Common myeloid progenitor, CD34-positive (primary cell): ENCODE data around the gene TRAPPC2L.

Experiments used
- CTCF ChIA-PET: fragments of 350-600 bp; sonication (Branson Sonifier 250); formaldehyde crosslinking; loops from one replicate; lab custom pipeline; 2021; ENCODE audit warnings: antibody characterized with exemption; lab: Charles Lee
- POLR2A ChIA-PET: fragments of 350-600 bp; sonication (Branson Sonifier 250); formaldehyde crosslinking; loops from one replicate; lab custom pipeline; 2021; ENCODE audit warnings: antibody characterized with exemption; lab: Charles Lee
- DNase-seq, 3 donors: peaks; one replicate each; pipeline versions ENCODE4 v3.0.0 to v3.0.0-alpha.2; 2013
- H3K27ac ChIP-seq, 2 experiments: 1 replicate in 1 of 2; 2 replicates in 1 of 2; pipeline ENCODE4 v1.7.0; 2013; ENCODE audit warnings: inconsistent platforms in 2 of 2, low read length in 2 of 2, mild to moderate bottlenecking in 2 of 2, low read depth in 1 of 2, moderate library complexity in 1 of 2; ENCODE audit not compliant: severe bottlenecking in 2 of 2, insufficient read depth in 1 of 2, poor library complexity in 1 of 2
- H3K27me3 ChIP-seq, 5 experiments: replicated peaks in 2 of 5; 1 replicate in 3 of 5; 2 replicates in 2 of 5; pipeline versions ENCODE4 v1.6.1 to v1.7.0; 2013; ENCODE audit warnings: low read length in 4 of 5, mild to moderate bottlenecking in 2 of 5, moderate library complexity in 2 of 5, inconsistent platforms in 1 of 5; ENCODE audit not compliant: insufficient read depth in 5 of 5, control insufficient read depth in 4 of 5
- H3K36me3 ChIP-seq, 4 experiments: 1 replicate in 2 of 4; 2 replicates in 2 of 4; pipeline versions ENCODE4 v1.6.1 to v1.7.0; 2013; ENCODE audit warnings: low read length in 3 of 4, control low read depth in 1 of 4, mild to moderate bottlenecking in 1 of 4; ENCODE audit not compliant: control insufficient read depth in 4 of 4, insufficient read depth in 4 of 4
- H3K4me1 ChIP-seq, 4 experiments: 1 replicate in 3 of 4; 2 replicates in 1 of 4; pipeline versions ENCODE4 v1.6.1 to v1.7.1; 2013; ENCODE audit warnings: low read length in 3 of 4, mild to moderate bottlenecking in 3 of 4, control low read depth in 1 of 4, inconsistent platforms in 1 of 4, moderate library complexity in 1 of 4; ENCODE audit not compliant: control insufficient read depth in 4 of 4, insufficient read depth in 4 of 4; ENCODE audit errors: control extremely low read depth in 1 of 4
- H3K4me3 ChIP-seq, 7 experiments: 1 replicate in 4 of 7; 2 replicates in 3 of 7; pipeline versions ENCODE4 v1.5.1 to v1.7.0; 2013; ENCODE audit warnings: mild to moderate bottlenecking in 7 of 7, low read length in 6 of 7, moderate library complexity in 6 of 7, inconsistent platforms in 2 of 7, low read depth in 2 of 7, control low read depth in 1 of 7; ENCODE audit not compliant: insufficient read depth in 4 of 7, control insufficient read depth in 1 of 7; ENCODE audit errors: extremely low read depth in 1 of 7
- H3K9me3 ChIP-seq, 5 experiments: 1 replicate in 4 of 5; 2 replicates in 1 of 5; pipeline versions ENCODE4 v1.6.1 to v1.7.1; 2013; ENCODE audit warnings: low read length in 4 of 5, mild to moderate bottlenecking in 2 of 5, inconsistent platforms in 1 of 5, low read depth in 1 of 5, moderate library complexity in 1 of 5; ENCODE audit not compliant: control insufficient read depth in 4 of 5, insufficient read depth in 2 of 5; ENCODE audit errors: control extremely low read depth in 1 of 5
- WGBS: methylation state at CpG from one replicate; pipeline ENCODE4 v1.1.5; 2013; ENCODE audit not compliant: insufficient coverage; 5-methylcytosine and 5-hydroxymethylcytosine counted together

The TRAPPC2L gene

GRCh38 chr16:88843256-88843655 lies 13.7 kb upstream of the TRAPPC2L start:
- H3K27ac ChIP-seq = no peak overlapping the region
- H3K4me3 ChIP-seq = no peak overlapping the region
- H3K36me3 ChIP-seq = peaks cover 0 to 22% (median 15%) of the 10 kb centered on the region in 4 experiments
- no peaks in the 10 kb centered on the region for H3K9me3 ChIP-seq
- H3K4me1 ChIP-seq = no peaks in the 10 kb centered on the region
- H3K27me3 ChIP-seq = no peaks in the 10 kb centered on the region
- DNase-seq = no peak
- WGBS = 97% methylated on average over 20 of the region's 20 CpGs
- CTCF ChIA-PET = no interaction called here
- POLR2A ChIA-PET = no interaction called here

DNA sequence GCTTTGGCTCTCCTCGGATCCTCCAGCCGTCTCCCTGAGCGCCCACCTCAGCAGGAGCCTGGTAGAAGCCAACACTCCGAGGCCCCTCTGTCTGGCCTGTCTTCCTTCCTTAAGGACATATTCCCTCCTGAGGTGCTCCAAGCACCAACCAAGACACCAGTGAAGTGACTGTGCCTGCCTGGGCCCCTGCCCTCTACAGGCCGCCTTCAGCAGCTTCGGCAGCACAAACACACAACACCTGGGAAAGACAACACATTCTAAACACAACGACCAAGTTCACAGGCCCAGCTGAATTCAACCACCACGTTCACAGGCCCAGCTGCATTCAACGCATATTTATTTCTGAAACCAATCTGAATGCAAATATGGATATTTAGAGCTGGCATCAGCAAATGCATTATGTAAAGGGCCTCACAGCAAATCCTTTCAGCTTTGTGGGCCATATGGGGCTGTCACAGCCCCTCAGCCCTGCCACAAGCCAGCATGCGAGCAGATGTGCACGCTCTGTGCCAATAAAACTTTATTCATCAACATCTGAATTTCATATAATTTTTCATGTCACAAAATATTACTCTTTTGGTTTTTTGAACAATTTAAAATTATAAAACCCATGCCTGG lies 12.4 kb upstream of the TRAPPC2L start:
- no peak overlapping the region for H3K4me3 ChIP-seq
- no peak overlapping the region for H3K27ac ChIP-seq
- CTCF ChIA-PET = no interaction called here
- POLR2A ChIA-PET = no interaction called here
- no peaks in the 10 kb centered on the region for H3K9me3 ChIP-seq
- no peaks in the 10 kb centered on the region for H3K4me1 ChIP-seq
- no peaks in the 10 kb centered on the region for H3K27me3 ChIP-seq
- 95% methylated on average over 10 of the region's 11 CpGs for WGBS
- DNase-seq = no peak
- H3K36me3 ChIP-seq = peaks cover 0 to 19% (median 11%) of the 10 kb centered on the region in 4 experiments

- H3K4me1 ChIP-seq = no peaks in the 10 kb centered on the region
- CTCF ChIA-PET = interaction anchor here (1.2 to 1.9 kb wide), 4 partner anchors 11 to 122 kb away, joined by 3 to 6 read pairs (median 4); partner anchors contain the start of genes GALNS and TRAPPC2L
- no peak for DNase-seq
- WGBS = 100% methylated on average over 9 of the region's 9 CpGs
- no peaks in the 10 kb centered on the region for H3K9me3 ChIP-seq
- H3K36me3 ChIP-seq = peaks cover 0 to 15% (median 6%) of the 10 kb centered on the region in 4 experiments
- H3K4me3 ChIP-seq = no peak overlapping the region
- no peak overlapping the region for H3K27ac ChIP-seq
- POLR2A ChIA-PET = interaction anchor here (0.8 kb wide), 1 partner anchor 9 kb away, joined by 3 read pairs; no protein-coding TSS in a partner anchor
- no peaks in the 10 kb centered on the region for H3K27me3 ChIP-seq
These were observed 10.8 kb upstream of the TRAPPC2L start for GRCh38 chr16:88846088-88846487.

GRCh38 chr16:88847654-88848053 lies 9.3 kb upstream of the TRAPPC2L start:
- ChIA-PET POLR2A (no interaction called here), CTCF (no interaction called here)
- no peak overlapping the region for H3K27ac ChIP-seq
- no peaks in the 10 kb centered on the region for H3K4me1 ChIP-seq
- no peaks in the 10 kb centered on the region for H3K27me3 ChIP-seq
- no peak for DNase-seq
- no peaks in the 10 kb centered on the region for H3K9me3 ChIP-seq
- no peak overlapping the region for H3K4me3 ChIP-seq
- WGBS = 98% methylated on average over 18 of the region's 18 CpGs
- peaks cover 0 to 16% (median 6%) of the 10 kb centered on the region in 4 experiments for H3K36me3 ChIP-seq

GRCh38 chr16:88848557-88848956 lies 8.4 kb upstream of the TRAPPC2L start:
- Histone ChIP-seq H3K27ac (no peak overlapping the region), H3K4me1 (peaks cover 0 to 4% (median 0%) of the 10 kb centered on the region in 4 experiments), H3K4me3 (no peak overlapping the region), H3K9me3 (no peaks in the 10 kb centered on the region), H3K36me3 (peaks cover 0 to 12% (median 3%) of the 10 kb centered on the region in 4 experiments), H3K27me3 (no peaks in the 10 kb centered on the region)
- DNase-seq = no peak
- POLR2A ChIA-PET = no interaction called here
- CTCF ChIA-PET = no interaction called here
- 95% methylated on average over 20 of the region's 21 CpGs for WGBS

- DNase-seq = no peak
- Histone ChIP-seq H3K9me3 (no peaks in the 10 kb centered on the region), H3K27me3 (no peaks in the 10 kb centered on the region), H3K36me3 (peaks cover 0 to 12% (median 4%) of the 10 kb centered on the region in 4 experiments), H3K4me1 (peaks cover 3 to 25% (median 15%) of the 10 kb centered on the region in 4 experiments), H3K4me3 (no peak overlapping the region), H3K27ac (no peak overlapping the region)
- CTCF ChIA-PET = interaction anchor here (1.2 kb wide), 1 partner anchor 33 kb away, joined by 3 read pairs; no protein-coding TSS in a partner anchor
- WGBS = 94% methylated on average over 31 of the region's 33 CpGs
- POLR2A ChIA-PET = no interaction called here
These were observed 6.3 kb upstream of the TRAPPC2L start for GRCh38 chr16:88850531-88851199.

- Histone ChIP-seq H3K27ac (no peak overlapping the region), H3K4me3 (no peak overlapping the region), H3K36me3 (peaks cover 0 to 12% (median 4%) of the 10 kb centered on the region in 4 experiments), H3K9me3 (no peaks in the 10 kb centered on the region), H3K27me3 (no peaks in the 10 kb centered on the region), H3K4me1 (peaks cover 3 to 31% (median 22%) of the 10 kb centered on the region in 4 experiments)
- CTCF ChIA-PET = interaction anchor here (1.2 to 2.4 kb wide), 2 partner anchors 23 to 34 kb away, joined by 3 to 6 read pairs; no protein-coding TSS in a partner anchor
- WGBS = 95% methylated on average over 19 of the region's 19 CpGs
- DNase-seq = no peak
- POLR2A ChIA-PET = no interaction called here
These were observed 5.3 kb upstream of the TRAPPC2L start for GRCh38 chr16:88851616-88852015.
